ENCODE data around the gene GOLGA8J.
"Not testable (repeated sequence)": the region's sequence is repeated elsewhere in the genome, so short reads cannot be mapped to it uniquely, and the experiment has no call there.

The GOLGA8J gene

DNA sequence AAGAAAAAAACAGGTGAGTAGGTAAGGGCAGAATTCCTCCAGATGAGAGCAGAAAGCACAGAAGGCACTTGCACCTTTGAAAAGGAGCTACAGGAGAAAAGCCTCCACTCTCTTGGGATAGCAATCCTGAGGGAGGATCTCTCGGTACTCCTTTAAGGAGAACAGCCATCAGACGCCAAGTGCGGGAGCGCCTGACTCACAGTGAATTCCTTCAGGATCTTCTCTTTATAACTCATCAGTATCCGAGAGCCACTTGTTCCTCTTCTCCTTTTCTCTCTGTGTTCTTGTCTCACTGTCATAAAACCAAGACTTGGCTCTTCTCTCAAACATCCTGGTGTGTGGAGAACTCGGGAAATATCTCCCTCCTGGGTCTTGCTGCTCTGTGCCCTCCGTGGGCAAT is 10.1 kb upstream of the GOLGA8J start:
- no peak for DNase-seq (ENCODE audit: low read depth, low spot score)

DNA sequence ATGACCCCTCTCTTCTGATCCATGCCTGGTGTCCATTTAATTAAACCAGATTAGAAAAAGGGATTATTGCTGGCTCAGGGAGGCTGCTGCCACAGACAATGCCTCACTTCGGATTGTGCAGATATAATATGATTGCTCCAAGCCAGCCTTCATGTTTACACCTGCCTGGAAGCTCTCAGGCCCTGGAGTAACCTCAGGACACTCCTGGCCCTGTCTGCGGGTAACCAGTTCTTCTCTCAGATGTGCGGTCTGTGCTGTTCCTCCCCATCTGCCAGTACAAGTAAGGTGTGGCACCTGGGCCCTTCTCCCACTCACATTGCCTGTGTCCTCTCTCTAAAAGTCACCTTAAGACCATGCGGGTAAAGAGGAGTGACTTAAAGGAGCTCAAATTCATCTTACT is 8.8 kb upstream of the GOLGA8J start:
- no peak for DNase-seq (ENCODE audit: low read depth, low spot score)

DNA sequence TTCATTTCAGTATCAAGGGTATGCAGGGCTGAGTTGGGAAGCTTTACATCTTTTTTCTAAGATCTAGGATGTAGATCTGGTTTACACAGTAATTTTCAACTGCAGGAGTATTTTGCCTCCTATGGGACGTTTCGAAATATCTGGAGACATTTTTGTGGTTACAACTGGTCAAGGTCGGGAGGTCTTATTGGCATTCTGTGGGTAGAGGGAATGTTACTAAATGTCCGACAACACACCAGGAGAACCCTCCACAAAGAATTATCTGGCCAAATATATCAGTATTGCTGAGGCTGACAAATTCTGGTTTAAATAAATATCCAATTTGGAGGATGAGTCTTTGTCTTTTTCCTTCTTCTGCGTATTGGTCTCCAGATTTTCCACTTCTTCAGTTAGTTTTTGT is 1.9 kb upstream of the GOLGA8J start:
- not testable (repeated sequence) for DNase-seq (ENCODE audit: low read depth, low spot score)

DNA sequence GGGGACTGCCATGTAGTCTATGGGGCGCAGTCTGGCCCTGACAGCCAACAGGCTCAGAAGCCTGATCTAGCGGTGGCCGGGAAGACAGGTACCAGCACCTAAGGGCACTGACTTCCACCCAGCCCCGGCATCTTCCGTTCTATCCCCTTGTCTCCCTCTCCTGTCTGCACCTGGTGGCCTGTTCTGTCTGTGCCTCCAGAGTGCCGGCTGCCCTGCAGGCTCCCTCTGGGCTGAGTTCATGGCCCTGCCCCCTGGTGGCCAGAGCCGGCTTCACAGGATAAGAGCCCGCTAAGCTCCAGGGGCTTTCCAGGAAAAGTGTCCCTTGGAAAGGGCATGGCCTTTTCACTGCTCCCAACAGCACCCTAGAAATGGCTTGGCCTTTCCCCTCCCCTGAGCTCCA is 15.1 kb downstream of the GOLGA8J start:
- not testable (repeated sequence) for DNase-seq (ENCODE audit: low read depth, low spot score)

DNA sequence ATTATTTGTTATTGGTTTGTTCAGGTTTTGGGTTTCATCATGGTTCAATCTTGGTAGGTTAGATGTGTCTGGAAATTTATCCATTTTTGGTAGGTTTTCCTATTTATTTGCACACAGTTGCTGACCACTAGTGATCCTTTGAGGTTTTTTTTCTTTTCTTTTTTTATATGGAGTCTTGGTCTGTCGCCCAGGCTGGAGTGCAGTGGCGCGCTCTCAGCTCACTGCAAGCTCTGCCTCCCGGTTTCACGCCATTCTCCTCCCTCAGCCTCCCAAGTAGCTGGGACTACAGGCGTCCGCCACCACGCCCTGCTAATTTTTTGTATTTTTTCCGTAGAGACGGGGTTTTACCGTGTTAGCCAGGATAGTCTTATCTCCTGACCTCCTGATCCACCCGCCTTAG is 20.1 kb downstream of the GOLGA8J start:
- DNase-seq (ENCODE audit: low read depth, low spot score), result not testable (repeated sequence)

DNA sequence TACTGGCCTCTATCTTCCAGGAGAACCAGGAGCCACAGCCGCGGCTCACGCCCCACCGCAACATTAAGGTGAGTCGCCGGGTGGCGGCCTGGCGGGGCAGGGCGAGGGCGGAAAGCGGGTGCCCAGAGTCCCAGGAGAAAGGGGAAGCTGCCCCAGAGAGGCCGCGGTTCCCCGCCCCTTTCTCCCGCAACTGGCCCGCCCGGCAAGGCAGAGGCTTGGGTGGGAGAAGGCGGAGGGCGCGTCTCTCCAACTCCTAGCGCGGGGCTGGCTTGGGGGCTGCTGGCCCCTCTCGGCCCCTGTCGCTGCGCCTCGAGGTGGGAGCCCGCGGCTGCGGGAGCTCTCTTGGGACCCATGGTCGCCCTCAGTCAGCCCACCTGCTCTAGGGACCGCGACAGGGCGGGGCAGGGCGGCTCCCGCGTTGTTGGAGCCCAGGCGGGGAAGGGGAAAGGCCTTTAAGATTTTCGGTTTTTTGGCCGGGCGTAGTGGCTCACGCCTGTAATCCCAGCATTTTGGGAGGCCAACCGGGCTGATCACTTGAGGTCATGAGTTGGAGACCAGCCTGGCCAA is 21.3 kb downstream of the GOLGA8J start:
- not testable (repeated sequence) for DNase-seq (ENCODE audit: low read depth, low spot score)

DNA sequence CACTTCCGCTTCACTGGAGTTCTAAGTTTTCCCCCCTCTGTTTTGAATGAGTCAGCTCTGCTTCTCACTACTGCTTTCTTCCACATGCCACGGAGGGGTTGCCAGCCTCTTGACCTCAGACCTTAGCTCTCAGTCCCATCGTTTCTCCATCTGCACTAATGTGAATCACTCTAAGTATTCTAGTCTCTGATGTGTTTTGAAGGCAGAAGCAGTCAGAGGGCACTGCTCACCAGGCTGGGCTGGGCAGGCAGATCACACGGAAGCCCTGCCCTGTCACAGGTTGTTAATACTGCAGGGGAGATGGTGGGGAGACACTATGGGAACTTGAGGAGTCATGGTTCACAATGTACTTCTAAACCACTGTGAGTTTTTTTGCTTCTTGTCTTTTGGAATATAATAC is 27.8 kb downstream of the GOLGA8J start:
- DNase-seq (ENCODE audit: low read depth, low spot score), result not testable (repeated sequence)

DNA sequence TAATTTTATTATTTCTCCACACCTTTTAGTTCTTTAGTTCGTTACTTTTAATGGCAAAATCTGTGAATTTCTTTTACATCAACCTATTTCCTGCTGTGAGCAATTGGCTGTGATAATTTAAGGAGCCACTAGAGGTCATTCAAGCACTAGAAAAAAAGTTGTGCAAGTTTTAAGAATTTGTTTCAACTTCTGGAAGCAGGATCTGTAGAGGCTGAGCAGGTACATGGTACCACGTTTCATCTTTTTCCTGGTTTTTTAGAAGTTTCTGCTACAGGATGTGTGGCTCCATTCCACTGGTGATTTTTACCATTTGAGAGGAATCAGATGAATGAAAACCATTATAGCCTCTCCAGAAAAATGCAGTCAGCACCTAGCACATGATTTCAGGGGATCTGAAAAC is 47.3 kb downstream of the GOLGA8J start:
- peak; percentile 4 for DNase-seq (ENCODE audit: low read depth, low spot score)

DNA sequence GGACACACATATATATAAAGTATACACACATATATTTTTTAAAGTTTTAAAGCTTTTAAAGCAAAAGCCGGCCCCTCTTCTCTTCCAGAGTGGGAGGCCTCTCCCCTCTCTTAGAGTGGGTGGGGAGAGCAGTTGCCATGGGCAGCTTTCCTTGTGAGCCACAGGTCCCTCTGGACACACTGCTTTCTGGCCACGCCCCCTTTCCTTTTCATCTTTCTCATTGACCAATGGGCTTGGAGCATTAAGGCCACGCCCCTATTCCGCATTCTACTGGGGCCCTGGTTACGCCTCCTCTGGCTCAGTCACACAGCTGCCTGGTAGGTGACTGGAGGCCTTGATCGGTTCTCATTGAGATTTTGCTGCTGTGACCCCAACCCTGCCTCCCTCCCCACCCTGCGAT is 52.0 kb downstream of the GOLGA8J start, which contains the start of gene GOLGA8T:
Gene GOLGA8T, plus strand, starts transcription at position 301 of the 400 bp plus-strand sequence. Its CDS starts 98 bp downstream, at position 399.
- DNase-seq (ENCODE audit: low read depth, low spot score), result not testable (repeated sequence)
